Parathyroid adenoma (tissue), 2 donors: Measurements from ENCODE around the gene EML1.

Experiments
- H2AFZ ChIP-seq: fragments of 300-600 bp; sonication (generic); one replicate; pipeline ENCODE4 v1.7.0; 2017; ENCODE audit warnings: antibody characterized with exemption, mild to moderate bottlenecking
- H3K27ac ChIP-seq: fragments of 300-600 bp; sonication (generic); one replicate; pipeline ENCODE4 v1.7.0; 2017
- H3K27me3 ChIP-seq: fragments of 300-600 bp; sonication (generic); one replicate; pipeline ENCODE4 v1.7.0; 2017; ENCODE audit warnings: low read length; ENCODE audit not compliant: control insufficient read depth, insufficient read depth
- H3K36me3 ChIP-seq: fragments of 300-600 bp; sonication (generic); one replicate; pipeline ENCODE4 v1.7.0; 2017; ENCODE audit warnings: low read length; ENCODE audit not compliant: control insufficient read depth, insufficient read depth
- H3K4me1 ChIP-seq: fragments of 300-600 bp; sonication (generic); one replicate; pipeline ENCODE4 v1.7.0; 2017; ENCODE audit warnings: control low read depth
- H3K4me2 ChIP-seq: fragments of 300-600 bp; sonication (generic); one replicate; pipeline ENCODE4 v1.7.0; 2017; ENCODE audit warnings: low read length
- H3K4me3 ChIP-seq: fragments of 300-600 bp; sonication (generic); one replicate; pipeline ENCODE4 v1.7.0; 2017; ENCODE audit warnings: low read depth, low read length
- H3K79me2 ChIP-seq: fragments of 300-600 bp; sonication (generic); one replicate; pipeline ENCODE4 v1.7.0; 2017; ENCODE audit warnings: control low read depth
- H3K9ac ChIP-seq: fragments of 300-600 bp; sonication (generic); one replicate; pipeline ENCODE4 v1.7.0; 2017; ENCODE audit warnings: mild to moderate bottlenecking
- H3K9me3 ChIP-seq: fragments of 300-600 bp; sonication (generic); one replicate; pipeline ENCODE4 v1.7.0; 2017; ENCODE audit warnings: low read length; ENCODE audit not compliant: control insufficient read depth
- CTCF ChIP-seq: fragments of 300-600 bp; sonication (generic); IDR thresholded peaks from one replicate; pipeline ENCODE4 v1.7.0; 2017; ENCODE audit warnings: antibody characterized with exemption, mild to moderate bottlenecking
- donor health status: primary hyperparathyroidism.

EML1 gene

GRCh38 chr14:99773521-99774497 lies 19.4 kb upstream of the EML1 start:
- no peak overlapping the region for H2AFZ ChIP-seq
- TF ChIP-seq CTCF = no peak
- H3K9me3 ChIP-seq = no peaks in the 10 kb centered on the region
- H3K4me2 ChIP-seq = no peak overlapping the region
- no peak overlapping the region for H3K9ac ChIP-seq
- H3K79me2 ChIP-seq = no peaks in the 10 kb centered on the region
- H3K36me3 ChIP-seq = no peaks in the 10 kb centered on the region
- H3K27me3 ChIP-seq = no peaks in the 10 kb centered on the region
- H3K27ac ChIP-seq = no peak overlapping the region
- H3K4me3 ChIP-seq = no peak overlapping the region
- H3K4me1 ChIP-seq = no peaks in the 10 kb centered on the region

GRCh38 chr14:99774556-99775307 lies 18.5 kb upstream of the EML1 start:
- H3K27me3 ChIP-seq = no peaks in the 10 kb centered on the region
- TF ChIP-seq CTCF = no peak
- H3K9ac ChIP-seq = no peak overlapping the region

GRCh38 chr14:99775351-99775750 lies 17.9 kb upstream of the EML1 start:
- no peaks in the 10 kb centered on the region for H3K79me2 ChIP-seq
- H3K27ac ChIP-seq = no peak overlapping the region
- no peaks in the 10 kb centered on the region for H3K4me1 ChIP-seq
- H3K9me3 ChIP-seq = no peaks in the 10 kb centered on the region
- no peak overlapping the region for H3K9ac ChIP-seq
- H2AFZ ChIP-seq = no peak overlapping the region
- H3K4me3 ChIP-seq = no peak overlapping the region
- no peaks in the 10 kb centered on the region for H3K36me3 ChIP-seq
- no peak for TF ChIP-seq CTCF
- H3K4me2 ChIP-seq = no peak overlapping the region
- H3K27me3 ChIP-seq = no peaks in the 10 kb centered on the region

More at GRCh38 chr14:99774556-99775307, 18.5 kb upstream of the EML1 start:
- no peak overlapping the region for H3K4me2 ChIP-seq
- no peaks in the 10 kb centered on the region for H3K79me2 ChIP-seq
- no peaks in the 10 kb centered on the region for H3K4me1 ChIP-seq
- no peak overlapping the region for H3K4me3 ChIP-seq
- no peak overlapping the region for H3K27ac ChIP-seq
- no peaks in the 10 kb centered on the region for H3K36me3 ChIP-seq
- H3K9me3 ChIP-seq = no peaks in the 10 kb centered on the region
- no peak overlapping the region for H2AFZ ChIP-seq

- H2AFZ ChIP-seq = no peak overlapping the region
- no peak overlapping the region for H3K27ac ChIP-seq
- H3K9ac ChIP-seq = no peak overlapping the region
- no peaks in the 10 kb centered on the region for H3K9me3 ChIP-seq
- TF ChIP-seq CTCF = no peak
- H3K79me2 ChIP-seq = no peaks in the 10 kb centered on the region
- H3K4me1 ChIP-seq = no peaks in the 10 kb centered on the region
- H3K4me3 ChIP-seq = no peak overlapping the region
- no peak overlapping the region for H3K4me2 ChIP-seq
- no peaks in the 10 kb centered on the region for H3K36me3 ChIP-seq
- H3K27me3 ChIP-seq = no peaks in the 10 kb centered on the region
Measured at GRCh38 chr14:99777951-99778350, 15.3 kb upstream of the EML1 start.
